GM18868 (cell line): ENCODE results near the gene ALOX12B.

Source experiments
- ATAC-seq: cut with Tn5 transposase; IDR thresholded peaks from one replicate; pipeline ENCODE4 v1.9.1; 2021; ENCODE audit warnings: mild to moderate bottlenecking, moderate library complexity; ENCODE audit not compliant: unreplicated experiment

ALOX12B gene

DNA sequence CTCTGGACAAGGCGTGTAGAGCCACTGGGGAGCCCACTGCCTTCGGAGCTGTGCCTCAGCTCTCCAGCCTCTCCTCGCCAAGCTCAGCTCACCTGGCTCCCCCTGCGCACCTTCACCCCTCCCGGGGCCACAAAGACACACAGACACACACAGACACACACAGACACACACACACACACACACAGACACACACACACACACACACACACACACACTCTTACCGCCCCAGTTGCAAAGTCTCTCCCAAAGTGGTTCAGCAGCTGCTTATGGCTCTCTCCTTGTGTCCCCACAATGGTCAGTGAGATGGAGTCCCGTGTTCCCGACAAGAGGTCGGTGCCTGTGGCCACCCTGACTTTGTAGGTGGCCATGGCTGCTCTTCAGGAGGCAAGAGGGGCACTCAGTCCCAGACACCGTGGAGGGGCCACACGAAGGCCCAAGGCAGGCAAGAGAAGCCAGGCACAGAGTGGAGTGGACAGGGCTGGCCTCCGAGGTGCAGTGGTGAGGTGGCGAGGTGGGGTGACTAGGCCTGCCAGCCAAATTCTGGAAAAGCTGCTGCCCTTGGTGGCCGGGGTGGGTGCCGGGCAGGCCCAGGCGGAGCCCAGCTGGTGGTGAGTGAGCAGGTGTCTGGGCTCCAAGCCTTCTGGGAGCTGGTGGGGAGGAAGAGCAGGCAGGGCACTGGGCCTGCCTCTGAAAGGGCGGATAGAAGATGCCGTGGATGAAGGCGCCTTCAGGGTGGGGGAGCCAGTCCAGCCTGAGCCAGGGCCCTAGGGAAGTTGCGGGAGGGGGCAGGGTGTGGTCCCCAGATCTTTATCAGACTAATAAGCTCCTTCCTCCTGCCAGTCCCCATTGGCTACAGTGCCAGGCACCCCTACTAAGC, at the start of gene ALOX12B:
Gene ALOX12B, minus strand, starts transcription at position 642 of the 877 bp plus-strand sequence. Its CDS starts 274 bp downstream, at position 368.
- no peak for ATAC-seq

DNA sequence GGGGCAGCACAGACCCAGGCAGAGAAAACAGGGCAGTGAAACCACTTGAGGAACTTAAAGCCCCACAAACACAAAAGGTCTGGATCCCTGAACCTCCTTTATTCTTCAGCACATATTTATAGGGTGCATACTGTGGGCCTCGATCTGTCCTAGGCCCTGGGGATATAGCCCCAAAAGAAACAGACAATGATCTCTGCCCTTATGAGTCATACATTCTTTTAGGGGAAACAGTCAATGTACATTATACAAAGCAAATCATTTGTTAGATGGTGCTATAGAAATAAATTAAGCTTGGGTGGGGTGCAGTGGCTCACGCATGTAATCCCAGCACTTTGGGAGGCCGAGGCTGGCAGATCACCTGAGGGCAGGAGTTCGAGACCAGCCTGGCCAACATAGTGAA, 46.4 kb upstream of the ALOX12B start:
- no peak for ATAC-seq

DNA sequence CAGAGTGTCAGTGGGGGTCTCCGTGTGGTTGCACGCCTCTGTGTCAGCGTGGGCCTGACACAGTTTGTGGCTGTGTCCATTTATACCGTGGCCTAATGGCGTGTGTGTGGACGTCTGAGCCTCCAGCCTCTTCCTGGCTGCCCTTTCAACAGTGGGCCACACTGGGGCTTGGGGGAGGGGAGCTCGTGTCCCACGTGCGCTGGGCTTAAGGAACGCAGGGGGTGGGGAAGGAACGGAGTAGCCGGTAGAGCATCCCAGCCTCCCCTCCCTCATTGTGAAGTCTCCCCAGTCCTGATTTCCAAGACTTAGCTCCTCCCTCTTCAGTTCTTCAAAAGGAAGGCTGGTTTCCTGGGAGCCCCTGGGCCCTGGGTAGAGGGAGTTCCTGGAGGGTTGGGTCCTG, 45.9 kb upstream of the ALOX12B start:
- no peak for ATAC-seq

DNA sequence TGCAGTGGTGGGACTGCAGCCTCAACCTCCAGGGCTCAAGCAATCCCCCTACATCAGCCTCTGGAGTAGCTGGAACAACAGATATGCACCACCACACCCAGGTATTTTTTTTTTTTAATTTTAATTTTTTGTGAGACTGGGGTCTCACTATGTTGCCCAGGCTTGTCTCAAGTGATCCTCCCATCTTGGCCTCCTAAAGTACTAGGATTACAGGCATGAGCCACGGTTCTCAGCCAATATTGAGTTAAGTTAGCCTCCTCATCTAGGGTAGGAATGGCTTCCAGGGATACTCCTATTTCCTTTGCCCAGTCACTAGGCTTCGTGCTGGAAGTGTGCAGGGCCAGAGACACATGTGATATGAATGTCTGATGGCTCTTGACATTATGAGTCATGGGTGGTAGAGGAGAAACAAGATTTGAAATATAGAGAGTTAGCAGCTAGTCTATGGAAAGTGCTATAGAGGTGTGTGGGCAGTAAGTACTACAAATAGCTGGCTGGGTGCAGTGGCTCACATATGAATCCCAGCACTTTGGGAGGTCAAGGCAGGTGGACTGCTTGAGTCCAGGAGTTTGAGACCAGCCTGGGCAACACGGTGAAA, 44.4 kb upstream of the ALOX12B start:
- ATAC-seq, result no peak

DNA sequence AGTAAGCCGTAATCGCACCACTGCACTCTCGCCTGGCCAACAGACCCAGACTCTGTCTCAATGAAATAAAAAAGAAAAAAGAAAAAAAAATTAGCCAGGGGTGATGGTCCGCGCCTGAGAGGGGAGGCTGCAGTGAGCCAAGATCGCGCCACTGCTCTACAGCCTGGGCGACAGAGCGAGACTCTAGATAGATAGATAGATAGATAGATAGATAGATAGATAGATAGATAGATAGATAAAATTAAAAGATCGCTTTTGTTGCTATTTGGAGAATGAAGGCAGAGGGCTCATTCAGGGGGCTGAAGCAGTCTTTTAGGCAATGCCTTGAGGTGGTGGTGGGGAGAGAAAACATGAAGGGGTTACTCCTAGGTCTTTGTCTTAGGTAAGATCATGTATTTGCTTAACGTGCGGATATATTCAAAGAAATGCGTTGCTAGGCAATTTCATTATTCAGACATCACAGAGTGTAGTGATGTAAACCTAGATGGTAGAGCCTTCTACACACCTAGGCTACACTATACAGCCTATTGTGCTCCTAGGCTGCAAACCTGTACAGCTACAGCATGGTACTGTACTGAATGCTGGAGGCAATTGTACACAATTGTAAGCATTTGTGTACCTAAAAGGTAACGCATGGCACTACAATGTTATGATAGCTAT, 40.7 kb upstream of the ALOX12B start:
- ATAC-seq, result no peak

DNA sequence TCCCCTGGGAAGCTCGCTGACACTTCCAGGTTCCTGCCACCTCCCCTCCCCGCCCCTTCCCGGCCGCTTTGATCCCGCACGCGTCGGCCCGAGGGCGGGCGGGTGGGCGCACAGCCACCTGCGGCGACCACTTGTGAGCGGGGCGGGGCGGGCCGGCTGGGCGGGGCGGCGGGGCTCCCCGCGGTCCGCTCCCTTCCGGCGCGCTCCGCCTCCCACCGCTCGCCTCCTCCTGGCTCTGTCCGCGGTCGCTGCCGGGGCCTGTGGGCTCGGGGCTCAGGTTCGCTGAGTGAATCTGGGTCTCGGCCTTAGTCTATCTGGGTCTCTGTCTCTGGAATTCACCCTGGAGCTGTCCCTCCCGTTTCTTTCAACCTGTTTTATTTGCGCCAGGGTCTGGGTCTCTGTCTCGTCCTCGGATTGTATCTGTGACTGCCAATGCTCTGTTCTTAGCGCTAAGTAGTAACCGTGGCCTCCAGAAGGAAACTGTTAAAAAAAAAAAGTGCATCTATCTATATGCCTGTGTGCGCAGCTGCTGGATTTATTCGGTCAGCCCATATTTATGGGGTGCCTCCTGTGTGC, 39.1 kb upstream of the ALOX12B start:
- ATAC-seq, result peak; percentile 39

DNA sequence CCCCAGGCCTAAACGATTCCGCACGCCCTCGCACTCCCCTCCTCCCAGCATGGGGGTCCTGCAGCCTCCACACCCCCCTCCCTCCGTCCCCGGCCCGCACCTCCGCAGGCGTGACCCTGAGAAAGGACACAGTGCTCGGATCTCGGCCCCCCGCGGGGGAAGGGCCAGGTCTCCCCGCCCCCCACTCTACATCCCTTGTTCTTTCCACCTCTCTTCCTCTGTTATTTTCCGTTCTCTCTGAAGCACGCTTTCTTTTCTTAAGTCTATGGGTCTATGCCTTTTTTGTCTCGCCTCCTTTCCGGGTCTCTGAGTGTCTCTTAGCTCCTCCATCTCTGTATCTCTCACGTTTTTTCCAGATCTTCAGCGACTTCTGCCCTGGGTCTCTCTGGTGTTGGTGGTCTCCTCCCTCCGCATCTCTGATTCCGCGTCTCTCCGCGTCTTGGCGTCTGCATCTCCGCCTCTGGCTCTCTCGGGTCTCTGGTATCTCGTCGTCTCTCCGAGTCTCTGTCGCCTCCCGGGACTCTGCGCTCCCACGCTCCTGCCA, 38.5 kb upstream of the ALOX12B start:
- ATAC-seq, result peak; percentile 4

DNA sequence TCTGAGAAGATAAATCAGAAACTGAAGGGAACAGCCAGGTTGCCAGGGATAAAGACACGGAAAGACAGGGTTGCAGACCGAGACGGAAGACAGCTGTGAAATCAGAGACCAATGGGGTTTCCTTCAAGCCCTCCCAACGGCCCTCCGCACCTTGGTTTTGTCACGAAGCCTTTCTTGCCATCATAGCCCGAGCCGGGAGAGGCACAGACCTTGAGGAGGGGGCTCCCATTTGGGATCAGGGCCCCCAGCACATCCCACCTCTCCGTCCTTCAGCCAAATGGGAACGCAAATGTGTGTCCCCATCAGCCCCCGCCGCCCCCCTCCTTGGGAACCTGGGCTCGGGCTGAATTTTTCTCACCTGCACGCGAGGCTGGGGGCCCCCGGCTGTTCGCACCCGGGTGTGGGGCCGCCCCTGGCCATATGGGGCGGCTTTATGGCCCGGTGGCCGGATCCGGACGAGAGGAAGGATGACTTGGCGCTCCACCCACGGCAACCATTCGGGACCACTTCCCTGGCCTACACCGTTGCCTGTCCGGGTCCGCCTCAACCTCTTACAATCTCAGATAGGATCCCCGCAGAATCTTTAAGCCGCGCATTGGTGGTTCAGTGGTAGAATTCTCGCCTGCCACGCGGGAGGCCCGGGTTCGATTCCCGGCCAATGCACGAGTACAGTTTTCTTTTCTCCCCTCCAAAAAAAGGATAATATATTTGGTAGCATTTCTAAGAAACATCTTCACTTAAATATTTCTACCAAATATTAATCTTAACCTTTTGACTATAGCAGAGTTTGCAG, 37.8 kb upstream of the ALOX12B start:
- ATAC-seq, result no peak

DNA sequence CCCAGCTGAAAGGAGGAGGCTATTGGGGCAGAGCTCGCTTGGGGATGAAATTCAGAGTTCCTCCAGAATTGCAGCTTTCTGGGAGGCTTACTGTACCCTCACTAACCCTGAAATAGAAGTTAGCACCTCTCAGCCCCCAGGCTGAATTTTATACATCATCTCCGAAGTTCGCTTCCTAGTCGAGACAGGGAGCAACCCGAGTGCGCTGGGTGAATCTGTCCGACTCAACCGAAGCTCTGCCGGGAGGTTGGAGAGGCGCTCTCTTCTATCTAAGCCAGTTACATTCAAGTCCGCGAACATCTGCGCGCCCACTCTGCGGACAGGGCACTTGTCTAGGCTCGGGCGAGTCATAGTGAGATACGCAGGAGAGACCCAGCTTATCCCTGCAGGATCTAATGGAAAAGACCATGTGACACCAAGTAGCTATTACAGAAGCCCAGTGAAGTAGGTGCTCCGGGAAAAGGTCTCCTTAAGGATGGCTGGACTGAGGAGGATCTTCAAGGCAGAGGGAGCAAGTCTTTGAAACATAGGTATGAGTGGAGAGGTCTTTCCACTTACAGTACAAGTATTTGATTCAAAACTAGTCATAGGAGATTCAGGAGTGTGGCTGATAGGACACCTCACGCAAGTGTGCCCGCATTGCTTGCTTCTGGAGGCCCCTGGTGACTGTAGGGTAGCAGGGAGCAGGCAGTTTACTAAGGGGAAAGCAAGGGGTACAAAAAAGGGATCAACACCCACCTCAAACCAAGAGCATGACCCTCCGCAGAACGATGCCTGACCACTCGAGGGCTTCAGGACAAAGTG, 37.0 kb upstream of the ALOX12B start:
- ATAC-seq, result no peak

DNA sequence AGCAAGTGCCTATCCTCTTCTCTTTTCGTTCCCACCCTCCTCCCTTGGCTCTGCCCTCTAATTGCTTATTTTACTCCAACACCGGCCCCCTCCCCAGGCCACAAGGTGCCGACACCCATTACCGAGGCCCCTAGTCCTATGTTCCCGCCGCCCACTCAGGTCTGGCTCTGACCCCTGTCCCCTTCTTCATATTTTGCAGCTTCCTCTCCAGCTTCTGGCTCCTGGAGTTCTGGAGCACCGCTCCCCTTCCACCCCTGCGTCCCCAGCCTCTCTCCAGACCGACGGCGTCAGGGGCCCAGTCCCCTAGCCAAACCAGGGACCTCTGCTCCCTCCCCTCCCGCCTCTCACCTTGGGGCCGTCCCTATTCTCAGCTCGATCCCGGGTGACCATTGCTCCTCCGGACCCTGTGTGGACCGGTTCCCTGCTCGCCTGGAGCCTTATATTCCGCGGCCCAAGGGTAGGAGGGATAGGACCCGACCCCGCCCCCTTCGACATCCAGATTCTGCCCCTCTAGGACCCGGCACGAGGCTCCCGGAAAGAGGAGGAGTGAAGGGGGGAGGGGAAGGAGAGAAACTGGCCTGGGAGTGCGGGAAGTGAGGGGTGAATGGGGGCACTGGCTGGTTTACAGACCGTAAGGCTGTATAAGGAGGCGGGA, 36.3 kb upstream of the ALOX12B start, which contains the start of gene HES7:
Gene HES7, minus strand, starts transcription at position 412 of the 655 bp plus-strand sequence. Its CDS starts 22 bp downstream, at position 390.
- no peak for ATAC-seq

DNA sequence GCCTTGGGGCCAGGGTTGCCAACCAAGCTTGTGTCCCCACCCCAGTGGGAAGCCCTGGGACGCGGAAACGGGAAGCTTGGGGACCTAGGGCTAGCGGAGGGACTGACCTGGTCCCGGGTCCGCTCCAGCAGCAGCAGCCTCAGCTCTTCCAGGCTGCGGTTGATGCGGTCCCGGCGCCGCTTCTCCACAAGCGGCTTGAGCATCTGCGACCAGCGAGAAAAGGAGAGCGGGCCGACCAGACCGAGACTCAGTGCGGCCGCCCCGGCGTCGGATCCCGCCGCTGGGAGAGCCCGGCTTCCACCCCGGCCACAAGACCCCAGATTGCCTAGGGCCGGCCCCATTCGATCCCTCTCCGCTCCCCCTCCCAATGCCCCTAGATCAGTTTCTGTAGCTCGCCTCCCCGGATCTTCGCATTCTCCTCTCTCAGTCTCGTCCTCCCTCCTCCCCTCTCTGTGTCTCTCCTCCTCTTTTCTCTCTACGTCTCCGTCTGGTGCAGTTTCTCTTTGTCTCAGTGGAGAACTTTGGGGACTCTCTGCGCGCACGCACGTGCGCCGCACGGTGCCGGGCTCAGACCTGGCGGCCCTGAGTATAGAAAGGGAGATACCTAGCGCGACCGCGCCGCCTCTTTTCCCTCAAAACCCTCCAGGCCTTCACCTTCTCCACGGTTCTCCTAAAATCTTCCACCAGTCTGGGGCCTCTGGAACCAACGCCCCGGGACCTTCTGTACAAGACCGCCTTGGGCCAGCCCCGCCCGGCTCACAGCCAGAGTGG, 35.6 kb upstream of the ALOX12B start:
- ATAC-seq, result no peak

DNA sequence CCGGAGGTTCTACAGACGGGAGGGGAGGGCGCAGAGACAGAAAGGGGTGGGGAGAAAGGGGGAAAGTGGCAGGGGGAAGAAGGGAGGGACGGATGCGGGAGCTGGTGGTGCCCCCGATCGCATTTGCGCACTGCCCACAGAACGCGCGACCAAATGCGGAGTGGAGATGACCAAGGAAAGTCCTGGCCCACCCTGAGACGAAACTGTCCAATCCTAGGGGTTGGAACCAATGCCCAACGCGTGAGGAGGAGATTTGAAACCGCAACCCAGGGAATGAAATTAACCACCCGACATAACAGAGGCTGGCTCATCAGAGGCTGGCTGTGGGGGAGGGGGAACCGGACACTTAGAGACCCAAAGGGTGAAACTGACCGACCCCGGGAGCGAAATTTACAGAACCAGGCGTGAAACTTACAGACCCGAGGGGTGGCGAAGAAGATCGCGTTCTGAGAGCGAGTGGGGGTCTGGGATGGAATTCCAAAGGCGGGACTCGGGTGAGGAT, 35.0 kb upstream of the ALOX12B start:
- no peak for ATAC-seq

DNA sequence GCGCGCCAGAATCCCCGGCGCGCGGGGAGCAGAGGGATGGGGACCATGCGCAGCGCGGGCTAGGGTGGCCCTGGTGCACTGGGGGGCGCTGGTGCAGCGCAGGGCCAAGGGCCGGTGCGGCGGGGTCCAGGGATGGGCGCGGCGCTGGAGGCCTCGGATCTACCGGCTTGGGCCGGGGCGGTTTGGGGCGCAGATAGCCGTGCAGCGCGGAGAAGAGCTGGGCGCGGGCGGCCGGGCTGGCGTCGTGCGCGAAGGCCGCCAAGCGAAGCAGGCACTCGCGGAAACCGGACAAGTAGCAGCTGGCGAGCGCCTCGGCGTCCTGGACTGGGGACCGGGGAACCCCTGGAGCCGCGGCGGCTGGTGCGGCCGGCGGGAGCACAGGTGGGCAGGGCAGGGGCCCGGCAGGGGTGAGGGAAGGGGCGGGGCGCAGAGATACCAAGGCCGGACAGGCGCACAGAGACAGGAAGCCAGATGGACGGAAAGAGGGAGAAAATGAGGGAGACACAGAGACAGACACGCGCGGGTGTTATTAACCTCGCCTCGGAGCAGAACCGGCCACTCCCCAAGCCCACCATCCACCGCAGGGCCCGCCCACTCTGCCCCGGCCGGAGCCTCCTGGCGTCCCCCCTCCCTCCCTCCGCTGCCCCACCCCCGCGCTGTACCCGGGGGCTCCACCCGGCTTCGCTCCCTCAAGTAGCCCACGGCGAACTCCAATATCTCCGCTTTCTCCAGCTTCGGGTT, 34.3 kb upstream of the ALOX12B start:
- ATAC-seq, result no peak

DNA sequence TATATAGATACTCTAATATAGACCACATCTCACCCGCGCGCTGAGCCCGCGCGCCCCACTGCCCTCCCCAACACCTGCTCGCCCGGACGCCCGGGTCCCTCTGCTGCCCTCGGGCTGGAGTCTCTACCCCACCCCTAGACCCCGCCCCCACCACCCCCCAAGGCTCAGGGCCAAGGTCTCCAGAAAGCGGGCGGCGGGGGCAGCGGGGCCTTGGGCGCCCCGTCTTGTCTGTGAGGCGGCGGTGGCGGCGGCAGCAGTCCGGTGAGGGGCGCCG, 33.8 kb upstream of the ALOX12B start:
- no peak for ATAC-seq

DNA sequence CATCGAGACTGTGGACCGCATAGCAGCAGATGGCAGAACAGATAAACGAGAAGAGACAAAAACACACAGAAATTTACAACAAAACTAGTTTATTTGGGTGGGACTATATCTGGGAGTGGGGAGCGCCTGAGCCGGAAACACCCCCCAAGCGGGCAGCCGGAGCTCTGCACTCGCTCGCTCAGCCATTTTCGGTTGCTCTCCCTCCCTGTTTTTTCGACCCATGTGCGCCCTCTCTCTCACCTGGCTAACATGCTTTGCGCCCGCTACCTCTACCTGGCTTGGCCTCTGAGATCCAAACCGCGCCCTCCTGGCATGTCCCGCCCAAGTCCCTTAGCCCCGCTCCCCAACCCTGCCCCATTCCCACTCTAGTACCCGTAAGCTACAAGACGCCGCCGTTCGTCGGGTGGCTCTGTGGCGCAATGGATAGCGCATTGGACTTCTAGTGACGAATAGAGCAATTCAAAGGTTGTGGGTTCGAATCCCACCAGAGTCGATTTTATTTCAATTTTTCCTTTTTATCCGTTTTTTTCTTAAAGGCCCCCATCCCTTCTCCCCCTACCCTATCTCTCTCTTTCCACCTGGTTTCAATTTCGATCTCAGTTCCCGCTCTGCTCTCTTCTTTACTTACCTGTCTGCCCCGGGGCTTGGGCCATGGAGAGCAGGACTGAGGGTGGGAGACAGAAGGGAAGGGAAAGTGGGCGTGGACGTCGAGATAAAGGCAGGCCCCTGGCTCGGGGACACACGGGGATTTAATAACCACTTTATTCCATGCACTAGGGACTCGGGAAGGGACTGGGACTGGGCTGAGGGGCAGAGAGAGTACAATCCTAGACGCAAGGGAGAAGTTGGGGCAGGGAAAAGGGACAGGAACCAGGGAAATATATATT, 33.2 kb upstream of the ALOX12B start:
- ATAC-seq, result no peak
